Activated CD4-positive, alpha-beta T cell treated with anti-CD3 and anti-CD28 coated beads, Interleukin-2, Interleukin-4, amounts not matched to agents 100 ng/mL and 50 ng/mL, durations not matched to agents 16 hours and 8 hours (primary cell): ENCODE measurements around the gene TNFAIP3.
"Not testable (repeated sequence)": the region's sequence is repeated elsewhere in the genome, so short reads cannot be mapped to it uniquely, and the experiment has no call there.

Source experiments
- DNase-seq: peaks from one replicate; pipeline ENCODE4 v3.0.0-alpha.2; 2020; ENCODE audit warnings: low spot score

The TNFAIP3 gene

GRCh38 chr6:137866914-137867684 lies at the start of gene TNFAIP3:
Gene TNFAIP3, plus strand, starts transcription at chr6:137867259. Its CDS starts 3,969 bp downstream, at chr6:137871228.
- peak; percentile 97 for DNase-seq

GRCh38 chr6:137818440-137818839 lies 48.6 kb upstream of the TNFAIP3 start:
- no peak for DNase-seq

GRCh38 chr6:137819740-137820139 lies 47.3 kb upstream of the TNFAIP3 start:
- DNase-seq = peak; percentile 61

GRCh38 chr6:137820425-137820824 lies 46.6 kb upstream of the TNFAIP3 start:
- DNase-seq = no peak

GRCh38 chr6:137820952-137821351 lies 46.1 kb upstream of the TNFAIP3 start:
- DNase-seq = no peak

- no peak for DNase-seq
Observed at GRCh38 chr6:137821491-137821890, 45.6 kb upstream of the TNFAIP3 start.

- DNase-seq = peak; percentile 61
Observed at GRCh38 chr6:137823826-137824555, 43.1 kb upstream of the TNFAIP3 start.

- DNase-seq = no peak
Observed at GRCh38 chr6:137824556-137824879, 42.5 kb upstream of the TNFAIP3 start.

- DNase-seq = no peak
Observed at GRCh38 chr6:137824896-137825295, 42.2 kb upstream of the TNFAIP3 start.

GRCh38 chr6:137827411-137827940 lies 39.6 kb upstream of the TNFAIP3 start:
- no peak for DNase-seq

- peak; percentile 77 for DNase-seq
Observed at GRCh38 chr6:137827977-137828810, 38.9 kb upstream of the TNFAIP3 start.

GRCh38 chr6:137829641-137830083 lies 37.4 kb upstream of the TNFAIP3 start:
- no peak for DNase-seq

GRCh38 chr6:137830511-137830911 lies 36.5 kb upstream of the TNFAIP3 start:
- peak; percentile 70 for DNase-seq

GRCh38 chr6:137832110-137832509 lies 34.9 kb upstream of the TNFAIP3 start:
- no peak for DNase-seq

GRCh38 chr6:137834508-137834907 lies 32.6 kb upstream of the TNFAIP3 start:
- DNase-seq = no peak

GRCh38 chr6:137836788-137837187 lies 30.3 kb upstream of the TNFAIP3 start:
- DNase-seq = no peak

GRCh38 chr6:137838090-137838489 lies 29.0 kb upstream of the TNFAIP3 start:
- not testable (repeated sequence) for DNase-seq

- DNase-seq = not testable (repeated sequence)
Observed at GRCh38 chr6:137838597-137838996, 28.5 kb upstream of the TNFAIP3 start.

- DNase-seq = no peak
Observed at GRCh38 chr6:137839076-137839475, 28.0 kb upstream of the TNFAIP3 start.

GRCh38 chr6:137840252-137840651 lies 26.8 kb upstream of the TNFAIP3 start:
- DNase-seq = no peak

GRCh38 chr6:137843211-137843610 lies 23.8 kb upstream of the TNFAIP3 start:
- no peak for DNase-seq

GRCh38 chr6:137844327-137844726 lies 22.7 kb upstream of the TNFAIP3 start:
- DNase-seq = not testable (repeated sequence)
